Upper lobe of left lung (tissue), 6 donors: ENCODE results near the gene UACA. TPM values are rescaled to one million over a fixed set of nuclear protein-coding genes. Genes with fewer than 3 reads are reported as not detected.

Experiments
- ATAC-seq, 2 donors: fragments of 200-7000 bp; cut with Tn5 transposase; one replicate each; pipeline ENCODE4 v1.9.1; 2022; ENCODE audit warnings: mild to moderate bottlenecking in 2 of 2, moderate library complexity in 2 of 2; ENCODE audit not compliant: low FRiP score in 2 of 2
- DNase-seq, 2 donors: peaks; one replicate each; pipeline ENCODE4 v3.0.0-alpha.2; 2019 to 2020
- H3K27ac ChIP-seq, 4 donors: fragments of 200-600 bp; sonication (generic); one replicate each; pipeline ENCODE4 v1.5.1; 2016 to 2019
- H3K27me3 ChIP-seq, 4 donors: fragments of 200-600 bp; sonication (generic); one replicate each; pipeline ENCODE4 v1.5.1; 2017 to 2019
- H3K36me3 ChIP-seq, 4 donors: fragments of 200-600 bp; sonication (generic); one replicate each; pipeline ENCODE4 v1.5.1; 2016 to 2019
- H3K4me1 ChIP-seq, 4 donors: fragments of 200-600 bp; sonication (generic); one replicate each; pipeline ENCODE4 v1.5.1; 2018 to 2019
- H3K4me3 ChIP-seq, 4 donors: fragments of 200-600 bp; sonication (generic); one replicate each; pipeline ENCODE4 v1.5.1; 2017 to 2019; ENCODE audit warnings: mild to moderate bottlenecking in 2 of 4, moderate library complexity in 1 of 4
- H3K9me3 ChIP-seq, 4 donors: fragments of 200-600 bp; sonication (generic); one replicate each; pipeline ENCODE4 v1.5.1; 2018 to 2019
- CTCF ChIP-seq, 6 experiments: fragments of 450-650 bp in 4 of 6; fragments of 200-600 bp in 2 of 6; sonication (generic) in 2 of 6; IDR thresholded peaks; one replicate each; pipeline ENCODE4 v1.5.1; 2016 to 2019; ENCODE audit warnings: antibody characterized with exemption in 6 of 6
- EP300 ChIP-seq, 4 donors: sonication (generic); formaldehyde crosslinking; IDR thresholded peaks; one replicate each; pipeline ENCODE4 v1.5.1; 2017; ENCODE audit warnings: antibody characterized with exemption in 4 of 4, control low read depth in 2 of 4
- POLR2A ChIP-seq, 4 donors: fragments of 450-650 bp; IDR thresholded peaks; one replicate each; pipeline ENCODE4 v1.5.1; 2016 to 2017; ENCODE audit warnings: antibody characterized with exemption in 4 of 4, mild to moderate bottlenecking in 2 of 4
- POLR2AphosphoS5 ChIP-seq, 2 donors: sonication (generic); formaldehyde crosslinking; IDR thresholded peaks; one replicate each; pipeline ENCODE4 v1.5.1; 2017; ENCODE audit warnings: antibody characterized with exemption in 2 of 2
- WGBS, 2 donors: methylation state at CpG; one replicate each; pipeline ENCODE4 v1.1.5; 2017 to 2018; 5-methylcytosine and 5-hydroxymethylcytosine counted together
- total RNA-seq, 6 donors: library from RNA; depleted of rRNA in 4 of 6; stranded (reverse); fragments of >200 nt in 4 of 6; gene quantifications; one replicate each; pipeline versions ENCODE4 v1.1.0 to v1.2.1, GENCODE V29; 2016 to 2021
- donor health status: DM: no; HTN: no; CAD: no; lungs with moderate emphysema.
- donor health status: DM: no; HTN: yes; CAD: no; lungs with severe emphysema.

UACA gene
- total RNA-seq, 6 donors from 2014 or later = 23.9 to 83.8 (median 39.0) TPM

GRCh38 chr15:70723122-70723422 lies 40.3 kb downstream of the UACA start:
- TF ChIP-seq EP300 (IDR thresholded peaks at IDR 0.05) (no peak), POLR2AphosphoS5 (IDR thresholded peaks at IDR 0.05) (no peak), POLR2A (IDR thresholded peaks at IDR 0.05) (no peak), CTCF (IDR thresholded peaks at IDR 0.05) (no peak)
- no peak overlapping the region for H3K4me3 ChIP-seq
- no peaks in the 10 kb centered on the region for H3K9me3 ChIP-seq
- no peaks in the 10 kb centered on the region for H3K36me3 ChIP-seq
- H3K4me1 ChIP-seq = peaks cover 7 to 31% (median 15%) of the 10 kb centered on the region in 4 donors
- H3K27ac ChIP-seq = peak overlapping the region in 1 of 4 donors; percentile 0
- no peaks in the 10 kb centered on the region for H3K27me3 ChIP-seq
- DNase-seq = no peak
- 84 to 85% methylated on average over 5 of the region's 5 CpGs for WGBS, 2 donors
- peak in 1 of 2 donors; percentile 40 for ATAC-seq

GRCh38 chr15:70722266-70723121 lies 40.9 kb downstream of the UACA start:
- H3K4me3 ChIP-seq = no peak overlapping the region
- ATAC-seq (peak in 1 of 2 donors; percentile 48), DNase-seq (no peak)
- H3K27me3 ChIP-seq = no peaks in the 10 kb centered on the region
- 77 to 80% methylated on average over 3 of the region's 3 CpGs for WGBS, 2 donors
- H3K4me1 ChIP-seq = peaks cover 7 to 34% (median 15%) of the 10 kb centered on the region in 4 donors
- TF ChIP-seq POLR2A (IDR thresholded peaks at IDR 0.05) (no peak), CTCF (IDR thresholded peaks at IDR 0.05) (peak; percentile 42 to 67 (median 58)), EP300 (IDR thresholded peaks at IDR 0.05) (no peak)
- H3K36me3 ChIP-seq = no peaks in the 10 kb centered on the region
- H3K27ac ChIP-seq = peak overlapping the region in 1 of 4 donors; percentile 3
- H3K9me3 ChIP-seq = no peaks in the 10 kb centered on the region

GRCh38 chr15:70720228-70721016 lies 42.9 kb downstream of the UACA start:
- Histone ChIP-seq H3K4me3 (no peak overlapping the region), H3K4me1 (peaks cover 6 to 27% (median 16%) of the 10 kb centered on the region in 4 donors), H3K36me3 (no peaks in the 10 kb centered on the region), H3K27ac (peak overlapping the region in 2 of 4 donors; percentile 48 to 77), H3K27me3 (no peaks in the 10 kb centered on the region), H3K9me3 (no peaks in the 10 kb centered on the region)
- TF ChIP-seq POLR2A (IDR thresholded peaks at IDR 0.05) (no peak), EP300 (IDR thresholded peaks at IDR 0.05) (no peak), POLR2AphosphoS5 (IDR thresholded peaks at IDR 0.05) (no peak), CTCF (IDR thresholded peaks at IDR 0.05) (no peak)
- ATAC-seq = no peak
- DNase-seq = no peak
- 59 to 63% methylated on average over 3 of the region's 3 CpGs for WGBS, 2 donors

- peak overlapping the region in 1 of 4 donors; percentile 4 for H3K27ac ChIP-seq
- DNase-seq (no peak), ATAC-seq (no peak)
- no peak overlapping the region for H3K4me3 ChIP-seq
- no peaks in the 10 kb centered on the region for H3K9me3 ChIP-seq
- TF ChIP-seq CTCF (IDR thresholded peaks at IDR 0.05) (no peak), POLR2A (IDR thresholded peaks at IDR 0.05) (no peak), POLR2AphosphoS5 (IDR thresholded peaks at IDR 0.05) (no peak), EP300 (IDR thresholded peaks at IDR 0.05) (no peak)
- H3K36me3 ChIP-seq = no peaks in the 10 kb centered on the region
- H3K4me1 ChIP-seq = peaks cover 12 to 46% (median 24%) of the 10 kb centered on the region in 4 donors
- H3K27me3 ChIP-seq = no peaks in the 10 kb centered on the region
These were observed 46.0 kb downstream of the UACA start for GRCh38 chr15:70717237-70717793.
